ENCODE results near the gene IGFBP6.

IGFBP6 gene

DNA sequence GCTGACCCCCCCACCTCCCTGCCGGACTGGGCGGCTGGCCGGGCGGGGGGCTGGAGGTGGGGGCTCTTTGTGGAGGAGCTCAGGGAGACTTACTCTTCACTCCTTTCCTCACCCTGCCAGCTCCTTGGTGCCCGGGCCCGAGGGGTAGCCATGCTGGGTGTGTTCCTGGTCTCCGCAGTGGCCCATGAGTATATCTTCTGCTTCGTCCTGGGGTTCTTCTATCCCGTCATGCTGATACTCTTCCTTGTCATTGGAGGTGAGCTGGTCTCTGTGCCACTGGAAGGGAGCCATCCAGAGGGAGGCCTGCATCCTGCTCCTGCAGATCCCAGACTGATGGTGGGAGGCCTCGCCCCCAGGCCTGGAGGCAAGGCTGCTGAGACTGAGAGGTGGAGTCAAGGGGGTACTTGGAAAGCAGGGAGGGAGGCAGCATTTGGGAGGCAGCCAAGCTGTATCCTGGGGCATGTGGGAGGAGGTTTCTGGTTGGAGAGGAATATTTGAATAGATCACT lies 25.5 kb downstream of the IGFBP6 start:
- DNase-seq: no peak

DNA sequence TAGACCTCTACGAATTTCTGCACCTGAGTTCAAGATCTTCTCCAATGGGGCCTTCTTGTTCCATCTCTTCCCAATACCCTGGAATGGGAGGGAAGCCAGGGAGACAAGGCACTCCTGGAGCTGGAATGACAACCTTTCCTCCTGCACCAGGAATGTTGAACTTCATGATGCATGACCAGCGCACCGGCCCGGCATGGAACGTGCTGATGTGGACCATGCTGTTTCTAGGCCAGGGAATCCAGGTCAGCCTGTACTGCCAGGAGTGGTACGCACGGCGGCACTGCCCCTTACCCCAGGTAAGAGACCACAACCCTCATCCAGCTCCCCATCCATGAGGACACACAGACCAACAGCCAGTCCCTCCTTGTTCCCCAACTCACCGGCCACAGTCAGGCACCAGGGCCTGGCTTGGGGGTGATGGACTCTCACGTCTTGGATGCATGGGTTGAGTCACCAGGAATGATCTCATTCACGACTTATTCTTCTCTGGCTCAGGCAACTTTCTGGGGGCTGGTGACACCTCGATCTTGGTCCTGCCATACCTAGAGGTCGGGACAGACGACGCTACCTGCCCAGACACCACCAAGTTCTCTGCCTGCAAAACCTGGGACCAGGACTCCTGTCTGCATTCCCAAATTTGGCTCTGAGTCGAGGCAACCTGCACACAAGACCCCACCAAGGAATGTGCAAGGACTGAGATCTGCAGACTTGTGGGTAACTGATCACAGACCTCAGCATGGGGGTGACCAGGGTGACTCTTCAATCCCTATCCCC lies 26.3 kb downstream of the IGFBP6 start:
- no peak for DNase-seq

DNA sequence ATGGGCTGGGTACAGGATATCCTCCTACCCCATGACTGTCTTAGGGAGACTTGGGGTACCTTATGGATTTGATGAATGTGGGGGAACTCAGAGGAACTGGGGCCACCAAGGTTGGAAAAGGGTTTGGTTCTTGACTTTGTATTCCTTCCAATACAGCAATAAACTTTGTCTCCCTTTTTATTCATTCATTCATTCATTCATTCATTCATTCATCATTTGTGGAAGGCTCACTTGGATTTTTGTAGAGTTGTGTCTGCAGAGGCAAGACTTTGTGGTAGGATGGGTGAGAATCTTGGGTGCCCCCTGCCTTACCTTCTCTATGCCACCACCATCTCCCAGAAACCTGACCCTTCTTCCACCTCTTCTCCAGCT lies 26.9 kb downstream of the IGFBP6 start:
- DNase-seq: no peak

GRCh38 chr12:53127169-53127568 lies 29.7 kb downstream of the IGFBP6 start:
- no peak for DNase-seq

DNA sequence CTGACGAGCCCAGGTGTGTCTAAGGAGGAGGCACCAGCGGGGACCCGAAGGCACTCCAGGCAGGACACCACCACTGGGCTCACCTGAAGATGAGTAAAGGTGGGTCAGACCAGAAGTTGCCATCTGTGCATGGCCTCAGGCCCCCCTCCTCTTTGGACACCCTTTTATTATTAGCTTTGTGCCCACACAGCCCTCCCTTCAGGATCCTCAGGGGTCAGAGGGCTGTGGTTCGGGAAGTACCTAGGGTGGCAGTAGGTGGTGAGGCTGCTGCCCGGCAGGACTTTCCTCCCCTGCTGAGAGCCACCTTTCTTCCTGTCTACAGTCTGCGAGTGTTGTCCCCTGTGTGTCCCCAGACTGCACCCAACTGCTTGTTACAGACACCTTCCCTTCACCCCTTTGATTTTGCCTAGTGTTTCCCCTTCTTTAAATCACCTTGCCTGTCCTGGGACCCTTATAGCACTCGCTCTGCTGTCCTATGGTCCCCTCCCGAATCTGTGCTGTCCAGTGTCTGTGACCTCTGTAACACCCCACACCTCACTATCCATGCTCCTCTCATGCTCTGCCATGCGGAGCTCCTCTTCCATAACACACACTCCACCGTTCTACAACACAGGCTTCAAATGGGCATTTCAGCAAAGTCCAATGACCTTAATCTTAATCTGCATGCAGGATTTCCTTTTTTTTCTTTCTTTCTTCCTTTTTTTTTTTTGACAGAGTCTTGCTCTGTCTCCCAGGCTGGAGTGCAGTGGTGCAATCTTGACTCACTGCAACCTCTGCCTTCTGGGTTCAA lies 31.5 kb downstream of the IGFBP6 start:
- DNase-seq: no peak

DNA sequence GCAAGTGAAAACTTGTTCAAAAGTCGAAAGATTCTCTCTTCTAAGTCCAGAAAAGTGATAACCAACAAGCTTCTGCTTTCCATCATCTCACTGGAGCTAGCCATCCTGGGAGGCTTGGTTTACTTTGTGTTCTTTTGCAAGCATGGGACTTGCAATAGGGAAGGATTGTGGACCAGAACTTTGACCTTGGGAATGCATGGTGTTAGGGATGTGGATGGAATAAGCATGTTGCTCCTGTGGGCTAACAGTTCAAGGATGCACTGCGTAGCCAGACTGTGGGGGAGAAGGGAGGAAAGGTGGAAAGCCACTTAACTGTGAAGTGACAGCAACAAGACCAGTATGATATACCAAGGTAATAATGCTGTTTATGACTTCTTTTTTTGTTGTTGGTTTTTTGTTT lies 34.4 kb downstream of the IGFBP6 start:
- no peak for DNase-seq

- no peak for DNase-seq
Observed at GRCh38 chr12:53133722-53134121, 36.3 kb downstream of the IGFBP6 start.

DNA sequence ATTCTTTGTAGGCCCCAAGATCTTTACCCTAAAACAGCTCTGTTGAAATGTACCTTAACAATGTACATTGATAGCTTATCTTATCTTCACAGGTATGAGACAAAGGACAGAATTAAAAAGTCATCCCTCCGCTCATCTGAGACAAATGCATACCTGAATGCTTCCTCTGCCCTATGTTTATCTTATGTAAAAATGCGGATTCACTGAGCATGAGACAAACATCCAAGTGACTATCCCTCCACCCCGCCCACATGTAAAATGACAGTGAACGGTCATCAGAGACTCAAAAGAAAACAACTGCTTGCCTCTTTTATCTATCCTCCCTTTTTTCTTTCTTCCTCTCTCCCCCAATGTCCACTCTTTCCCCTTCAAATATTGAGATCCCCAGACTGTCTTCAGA lies 45.9 kb downstream of the IGFBP6 start:
- no peak for DNase-seq

GRCh38 chr12:53145383-53146260 lies 48.2 kb downstream of the IGFBP6 start:
- no peak for DNase-seq

DNA sequence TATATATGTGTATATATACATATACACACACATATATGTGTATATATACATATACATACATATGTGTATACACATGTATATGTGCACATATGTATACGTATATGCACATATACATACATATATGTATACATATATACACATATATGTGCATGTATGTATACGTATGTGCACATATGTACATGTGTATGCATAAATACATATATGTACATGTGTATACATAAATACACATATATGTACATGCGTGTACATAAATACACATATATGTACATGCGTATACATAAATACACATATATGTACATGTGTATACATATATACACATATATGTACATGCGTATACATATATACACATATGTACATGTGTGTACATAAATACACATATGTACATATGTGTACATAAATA lies 49.7 kb downstream of the IGFBP6 start:
- no peak for DNase-seq

GRCh38 chr12:53147653-53148052 lies 50.2 kb downstream of the IGFBP6 start:
- DNase-seq: no peak

DNA sequence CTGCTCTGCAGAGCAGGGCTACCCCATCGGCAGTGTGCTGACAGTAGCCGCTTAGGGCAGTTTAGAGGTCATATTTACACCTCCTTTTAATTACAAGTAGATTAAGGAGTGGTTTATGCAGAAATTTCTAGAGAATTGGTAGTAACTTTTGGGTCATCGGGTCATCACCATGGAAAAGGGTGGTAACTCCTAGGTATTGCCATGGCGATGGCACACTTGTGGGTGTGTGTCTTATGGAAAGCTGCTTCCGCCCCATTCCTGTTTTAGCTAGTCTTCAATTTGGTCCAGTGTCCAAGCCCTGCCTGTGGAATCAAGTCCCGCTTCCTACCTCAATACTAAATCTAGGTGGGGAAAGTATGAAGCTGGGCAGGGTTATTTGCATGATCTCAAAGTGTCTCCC lies 53.6 kb downstream of the IGFBP6 start:
- DNase-seq: no peak

Measured in NCI-H2171 treated with DMSO at 0.1 percent for 48 hours (cell line).